Measurements from ENCODE around the gene MARCHF10.

The MARCHF10 gene

GRCh38 chr17:62738281-62738680, 69.8 kb downstream of the MARCHF10 start:
- no peak for DNase-seq (ENCODE audit: low read depth)

DNA sequence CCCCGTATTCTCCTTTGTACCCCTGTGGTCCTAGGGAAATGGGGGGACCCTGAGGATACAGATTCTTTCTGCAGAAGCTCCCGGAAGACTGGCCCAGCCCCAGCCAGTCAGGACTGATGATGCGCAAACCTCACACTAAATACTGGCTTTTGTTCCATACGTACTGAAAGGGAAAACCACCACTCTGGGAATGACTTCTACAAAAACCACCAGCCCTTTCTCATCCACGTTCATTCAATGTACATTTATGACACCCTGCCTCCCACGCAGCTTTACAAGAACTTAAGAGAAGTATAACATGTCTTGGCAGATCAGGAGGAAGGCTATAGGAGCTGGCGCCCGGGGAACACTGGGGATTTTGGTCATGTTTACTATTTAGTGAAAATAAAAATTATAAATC, 70.6 kb downstream of the MARCHF10 start:
- no peak for TF ChIP-seq MYC (IDR thresholded peaks at IDR 0.05; ENCODE audit: low read depth, low read length)
- no peak for TF ChIP-seq POLR2A (IDR thresholded peaks at IDR 0.05; ENCODE audit: extremely low read depth, insufficient read length)
- TF ChIP-seq MAX (IDR thresholded peaks at IDR 0.05; ENCODE audit: low read depth, low read length): no peak
- no peak for TF ChIP-seq CTCF (IDR thresholded peaks at IDR 0.05; ENCODE audit: low read depth, low read length)
- no peak for DNase-seq (ENCODE audit: low read depth)
- no peak overlapping the region for H3K4me3 ChIP-seq (ENCODE audit: low read depth, low read length)

More at GRCh38 chr17:62738281-62738680, 69.8 kb downstream of the MARCHF10 start:
- TF ChIP-seq MAX (IDR thresholded peaks at IDR 0.05; ENCODE audit: low read depth, low read length) (no peak), POLR2A (IDR thresholded peaks at IDR 0.05; ENCODE audit: extremely low read depth, insufficient read length) (no peak), MYC (IDR thresholded peaks at IDR 0.05; ENCODE audit: low read depth, low read length) (no peak), CTCF (IDR thresholded peaks at IDR 0.05; ENCODE audit: low read depth, low read length) (no peak)
- H3K4me3 ChIP-seq (ENCODE audit: low read depth, low read length): no peak overlapping the region

DNA sequence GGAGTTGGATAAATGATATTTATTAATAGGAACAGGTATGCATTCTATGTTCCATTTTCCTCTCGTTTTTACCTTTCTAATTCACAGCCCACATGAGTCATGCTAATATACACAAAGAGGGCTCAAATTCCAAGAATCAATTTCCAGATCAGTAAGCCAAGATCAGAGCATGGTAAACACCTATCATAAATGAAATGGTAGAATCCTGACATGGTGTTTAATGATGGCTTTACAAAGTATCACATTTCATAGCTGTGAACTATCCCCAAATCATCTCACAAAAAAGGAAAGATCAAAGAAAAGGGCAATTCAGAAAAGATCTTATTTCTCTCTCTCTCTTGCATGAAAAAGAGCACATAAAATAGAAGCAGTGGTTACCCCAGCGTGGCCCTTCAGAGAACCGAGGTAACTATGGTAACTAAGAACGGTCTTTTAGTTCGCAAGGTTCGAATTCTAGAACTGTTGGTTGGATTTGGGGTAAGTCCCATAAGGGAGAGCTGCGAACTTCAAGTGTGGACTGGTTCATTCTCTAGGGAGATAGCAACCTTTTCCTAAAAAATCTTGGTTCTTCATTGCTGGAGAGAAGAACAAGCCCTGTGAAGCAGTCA, 73.0 kb downstream of the MARCHF10 start:
- no peak for DNase-seq (ENCODE audit: low read depth)
- TF ChIP-seq MYC (IDR thresholded peaks at IDR 0.05; ENCODE audit: low read depth, low read length): no peak
- TF ChIP-seq MAX (IDR thresholded peaks at IDR 0.05; ENCODE audit: low read depth, low read length): no peak
- TF ChIP-seq CTCF (IDR thresholded peaks at IDR 0.05; ENCODE audit: low read depth, low read length): no peak
- H3K4me3 ChIP-seq (ENCODE audit: low read depth, low read length): no peak overlapping the region

DNA sequence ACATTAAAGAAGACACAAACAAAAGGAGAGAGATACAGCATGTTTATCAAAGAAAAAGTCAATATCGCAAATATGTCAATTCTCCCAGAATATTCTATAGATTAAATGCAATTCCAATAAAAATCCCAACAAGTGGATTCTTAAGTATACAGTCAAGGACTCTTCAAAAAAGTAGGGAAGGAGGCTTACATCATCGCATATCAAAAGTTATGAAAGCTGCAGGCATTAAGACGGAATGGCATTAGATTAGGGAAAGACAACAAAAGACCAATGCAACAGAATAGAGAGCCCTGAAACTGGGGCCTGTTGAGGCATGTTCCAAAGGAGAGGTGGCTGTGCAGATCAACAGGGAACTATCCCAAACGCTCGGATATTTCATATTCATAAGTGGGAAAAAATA, 76.0 kb downstream of the MARCHF10 start:
- no peak overlapping the region for H3K4me3 ChIP-seq (ENCODE audit: low read depth, low read length)
- DNase-seq (ENCODE audit: low read depth): no peak
- no peak for TF ChIP-seq POLR2A (IDR thresholded peaks at IDR 0.05; ENCODE audit: extremely low read depth, insufficient read length)
- TF ChIP-seq MYC (IDR thresholded peaks at IDR 0.05; ENCODE audit: low read depth, low read length): no peak
- no peak for TF ChIP-seq CTCF (IDR thresholded peaks at IDR 0.05; ENCODE audit: low read depth, low read length)
- TF ChIP-seq MAX (IDR thresholded peaks at IDR 0.05; ENCODE audit: low read depth, low read length): no peak

DNA sequence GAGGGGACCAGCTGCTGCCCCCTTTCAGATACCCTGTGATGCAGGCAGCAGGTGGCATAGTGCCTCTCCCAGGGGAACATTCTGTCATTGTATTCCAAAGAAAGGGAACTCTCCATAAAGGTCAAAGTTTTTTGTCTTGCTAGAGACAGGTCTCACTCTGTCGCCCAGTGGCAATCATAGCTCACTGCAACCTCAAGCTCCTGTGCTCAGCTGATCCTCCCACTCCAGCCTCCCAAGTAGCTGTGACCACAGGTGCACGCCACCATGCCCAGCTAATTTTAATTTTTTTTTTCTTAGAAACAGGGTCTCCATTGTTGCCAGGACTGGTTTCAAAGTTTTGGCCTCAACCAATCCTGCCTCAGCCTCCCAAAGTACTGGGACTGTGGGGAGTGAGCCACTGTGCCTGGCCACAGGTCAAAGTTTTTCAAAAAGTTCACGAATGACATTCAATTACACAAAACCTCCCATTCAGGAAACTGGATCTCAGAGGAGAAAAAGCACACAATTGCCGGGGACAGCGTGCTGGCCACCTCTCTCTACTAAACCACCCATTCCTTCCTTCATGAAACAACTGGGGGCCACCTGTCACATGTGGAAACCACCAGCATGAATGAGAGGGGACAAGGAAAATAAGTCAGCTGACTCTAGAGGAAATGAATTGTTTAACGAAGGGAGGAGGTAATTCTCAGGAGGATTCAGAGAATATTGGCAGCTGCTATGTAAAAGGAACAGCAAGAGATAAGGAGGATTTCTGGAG, 80.0 kb downstream of the MARCHF10 start:
- DNase-seq (ENCODE audit: low read depth): peak; percentile 32
- TF ChIP-seq MYC (IDR thresholded peaks at IDR 0.05; ENCODE audit: low read depth, low read length): no peak
- TF ChIP-seq CTCF (IDR thresholded peaks at IDR 0.05; ENCODE audit: low read depth, low read length): no peak
- no peak for TF ChIP-seq MAX (IDR thresholded peaks at IDR 0.05; ENCODE audit: low read depth, low read length)
- no peak for TF ChIP-seq POLR2A (IDR thresholded peaks at IDR 0.05; ENCODE audit: extremely low read depth, insufficient read length)
- no peak overlapping the region for H3K4me3 ChIP-seq (ENCODE audit: low read depth, low read length)

Measured in NB4 (cell line).